ENCODE measurements around the gene RASIP1. TPM values are rescaled to one million over a fixed set of nuclear protein-coding genes. Genes with fewer than 3 reads are reported as not detected.
"Not testable (repeated sequence)": the region's sequence is repeated elsewhere in the genome, so short reads cannot be mapped to it uniquely, and the experiment has no call there.

Gene RASIP1
- total and polyA plus RNA-seq, 4 donors = 1.8 to 31.2 (median 9.4) TPM

DNA sequence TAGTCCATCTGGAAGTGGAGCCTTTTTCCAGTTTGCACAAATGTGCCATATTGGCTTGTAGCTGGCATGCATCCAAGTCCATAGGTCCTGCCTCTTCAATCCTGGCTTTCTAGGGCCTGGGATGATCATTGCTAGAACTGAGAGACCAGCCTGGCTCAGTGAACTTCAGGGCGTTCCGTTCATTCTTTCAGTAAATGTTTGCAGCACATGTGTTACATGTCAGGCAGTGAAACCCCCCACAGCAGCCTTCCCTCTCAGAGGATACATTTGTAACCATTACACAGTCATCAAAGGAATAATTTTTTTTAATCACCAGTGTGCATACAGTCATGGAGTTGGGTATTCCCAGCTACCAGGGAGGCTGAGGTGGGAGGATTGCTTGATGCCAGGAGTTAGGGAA is 35.0 kb downstream of the RASIP1 start:
- no peaks in the 10 kb centered on the region for H3K27me3 ChIP-seq (ENCODE audit: control insufficient read depth in 1 of 2, insufficient read depth in 2 of 2, low read length in 1 of 2)
- DNase-seq (no peak), ATAC-seq (ENCODE audit: low FRiP score) (no peak)
- WGBS, 2 donors = 70 to 71% methylated on average over 2 of the region's 2 CpGs
- no peaks in the 10 kb centered on the region for H3K9me3 ChIP-seq (ENCODE audit: control insufficient read depth, low read length)
- no peaks in the 10 kb centered on the region for H3K4me1 ChIP-seq (ENCODE audit: control insufficient read depth in 1 of 2, insufficient read depth in 2 of 2, low read length in 2 of 2)
- no peaks in the 10 kb centered on the region for H3K36me3 ChIP-seq (ENCODE audit: control insufficient read depth in 1 of 2, insufficient read depth in 2 of 2, low read length in 1 of 2)
- no peak overlapping the region for H3K4me3 ChIP-seq (ENCODE audit: low read length in 2 of 2)
- H3K27ac ChIP-seq (ENCODE audit: low read depth in 1 of 2, low read length in 2 of 2) = no peak overlapping the region
- intact Hi-C loops (cut with DNase I) = no loop called here

DNA sequence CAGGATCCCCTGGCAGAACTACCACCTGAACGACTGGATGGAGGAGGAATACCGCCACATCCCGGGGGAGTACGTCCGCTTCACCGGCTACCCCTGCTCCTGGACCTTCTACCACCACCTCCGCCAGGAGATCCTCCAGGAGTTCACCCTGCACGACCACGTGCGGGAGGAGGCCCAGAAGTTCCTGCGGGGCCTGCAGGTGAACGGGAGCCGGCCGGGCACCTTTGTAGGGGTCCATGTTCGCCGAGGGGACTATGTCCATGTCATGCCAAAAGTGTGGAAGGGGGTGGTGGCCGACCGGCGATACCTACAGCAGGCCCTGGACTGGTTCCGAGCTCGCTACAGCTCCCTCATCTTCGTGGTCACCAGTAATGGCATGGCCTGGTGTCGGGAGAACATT is 37.1 kb downstream of the RASIP1 start:
- DNase-seq = no peak
- ATAC-seq (ENCODE audit: low FRiP score) = no peak
- Histone ChIP-seq H3K27me3 (ENCODE audit: control insufficient read depth in 1 of 2, insufficient read depth in 2 of 2, low read length in 1 of 2) (no peaks in the 10 kb centered on the region), H3K36me3 (ENCODE audit: control insufficient read depth in 1 of 2, insufficient read depth in 2 of 2, low read length in 1 of 2) (no peaks in the 10 kb centered on the region), H3K9me3 (ENCODE audit: control insufficient read depth, low read length) (no peaks in the 10 kb centered on the region), H3K27ac (ENCODE audit: low read depth in 1 of 2, low read length in 2 of 2) (no peak overlapping the region), H3K4me3 (ENCODE audit: low read length in 2 of 2) (no peak overlapping the region), H3K4me1 (ENCODE audit: control insufficient read depth in 1 of 2, insufficient read depth in 2 of 2, low read length in 2 of 2) (no peaks in the 10 kb centered on the region)
- WGBS, 2 donors = 93 to 94% methylated on average over 23 of the region's 23 CpGs
- intact Hi-C loops (cut with DNase I) = no loop called here

DNA sequence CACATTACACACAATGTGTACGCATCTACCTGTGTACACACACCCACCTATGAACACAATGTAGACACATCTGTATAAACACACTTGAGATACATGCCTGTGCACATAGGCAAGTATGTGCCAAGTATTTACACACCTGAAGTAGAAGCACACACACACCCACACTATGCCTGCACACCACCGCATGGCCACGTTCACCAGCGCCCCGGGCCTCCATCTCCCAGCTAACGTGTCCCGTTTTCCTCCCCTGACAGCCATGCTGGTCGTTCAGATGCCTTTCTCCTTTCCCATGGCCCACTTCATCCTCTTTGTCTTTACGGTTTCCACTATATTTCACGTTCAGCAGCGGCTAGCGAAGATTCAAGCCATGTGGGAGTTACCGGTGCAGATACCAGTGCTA is 37.7 kb downstream of the RASIP1 start:
- ATAC-seq (ENCODE audit: low FRiP score) = no peak
- intact Hi-C loops (cut with DNase I) = no loop called here

DNA sequence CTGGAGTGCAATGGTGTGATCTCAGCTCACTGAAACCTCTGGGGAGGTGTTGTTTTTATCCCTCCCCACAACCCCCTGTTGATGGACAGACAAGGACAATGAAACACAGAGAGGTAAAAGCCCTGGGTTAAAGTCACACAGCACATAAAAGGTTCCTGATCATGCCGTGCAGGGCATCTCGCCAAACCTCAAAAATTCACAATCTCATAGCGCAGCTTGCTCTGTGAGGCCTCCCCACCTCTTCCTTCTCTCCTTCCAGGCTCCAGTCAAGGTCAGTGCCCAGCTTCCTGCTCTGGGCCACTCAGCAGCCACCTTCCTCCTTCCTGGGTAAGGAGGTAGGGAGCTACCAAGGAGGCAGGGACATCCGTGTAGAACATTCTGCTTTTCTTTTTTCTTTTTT is 42.4 kb downstream of the RASIP1 start:
- ATAC-seq (ENCODE audit: low FRiP score) (no peak), DNase-seq (no peak)
- intact Hi-C loops (cut with DNase I) = no loop called here
- H3K27me3 ChIP-seq (ENCODE audit: control insufficient read depth in 1 of 2, insufficient read depth in 2 of 2, low read length in 1 of 2) = no peaks in the 10 kb centered on the region
- H3K4me1 ChIP-seq (ENCODE audit: control insufficient read depth in 1 of 2, insufficient read depth in 2 of 2, low read length in 2 of 2) = no peaks in the 10 kb centered on the region
- WGBS, 2 donors = 71% methylated on average over 4 of the region's 4 CpGs
- H3K4me3 ChIP-seq (ENCODE audit: low read length in 2 of 2) = no peak overlapping the region
- no peaks in the 10 kb centered on the region for H3K9me3 ChIP-seq (ENCODE audit: control insufficient read depth, low read length)
- H3K27ac ChIP-seq (ENCODE audit: low read depth in 1 of 2, low read length in 2 of 2) = no peak overlapping the region
- H3K36me3 ChIP-seq (ENCODE audit: control insufficient read depth in 1 of 2, insufficient read depth in 2 of 2, low read length in 1 of 2) = no peaks in the 10 kb centered on the region

More for the DNA sequence above, 37.7 kb downstream of the RASIP1 start:
- H3K36me3 ChIP-seq (ENCODE audit: control insufficient read depth in 1 of 2, insufficient read depth in 2 of 2, low read length in 1 of 2) = no peaks in the 10 kb centered on the region
- no peaks in the 10 kb centered on the region for H3K9me3 ChIP-seq (ENCODE audit: control insufficient read depth, low read length)
- WGBS, 2 donors = 90 to 93% methylated on average over 13 of the region's 13 CpGs
- no peak for DNase-seq
- no peak overlapping the region for H3K27ac ChIP-seq (ENCODE audit: low read depth in 1 of 2, low read length in 2 of 2)
- no peaks in the 10 kb centered on the region for H3K4me1 ChIP-seq (ENCODE audit: control insufficient read depth in 1 of 2, insufficient read depth in 2 of 2, low read length in 2 of 2)
- H3K27me3 ChIP-seq (ENCODE audit: control insufficient read depth in 1 of 2, insufficient read depth in 2 of 2, low read length in 1 of 2) = no peaks in the 10 kb centered on the region
- no peak overlapping the region for H3K4me3 ChIP-seq (ENCODE audit: low read length in 2 of 2)

DNA sequence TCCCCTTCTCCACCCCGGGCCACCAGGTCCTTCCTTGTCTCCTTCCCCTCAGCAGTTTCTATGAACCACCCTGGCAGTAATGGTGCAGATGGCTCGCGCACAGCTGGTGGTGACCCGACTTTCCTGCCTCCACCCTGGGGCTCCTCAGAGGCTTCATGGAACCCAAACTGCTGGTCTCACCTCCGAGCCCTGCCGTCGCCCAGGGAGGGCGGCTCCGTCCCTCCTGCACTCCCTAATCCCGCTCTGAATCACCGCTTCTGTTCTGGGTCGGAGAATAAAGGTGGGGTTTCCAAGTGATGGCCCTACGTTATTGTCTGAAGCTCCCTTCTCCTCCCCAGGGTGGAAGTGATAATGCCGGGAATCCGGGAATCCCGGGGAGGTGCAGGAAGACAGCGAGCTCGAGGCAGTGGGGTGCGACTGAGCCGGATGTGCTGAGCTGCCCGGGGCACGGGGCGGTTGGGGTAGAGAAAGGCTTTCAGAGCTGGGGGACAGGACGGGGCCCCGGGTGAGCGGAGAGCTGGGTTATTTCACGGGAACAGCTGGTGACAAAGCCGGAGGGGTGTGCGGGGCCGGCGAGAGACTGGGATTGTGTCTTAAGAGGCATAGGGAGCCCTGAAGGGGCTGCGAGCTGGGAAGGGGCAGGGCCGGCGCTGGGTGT is 43.9 kb downstream of the RASIP1 start:
- Histone ChIP-seq H3K27ac (ENCODE audit: low read depth in 1 of 2, low read length in 2 of 2) (no peak overlapping the region), H3K9me3 (ENCODE audit: control insufficient read depth, low read length) (no peaks in the 10 kb centered on the region), H3K27me3 (ENCODE audit: control insufficient read depth in 1 of 2, insufficient read depth in 2 of 2, low read length in 1 of 2) (no peaks in the 10 kb centered on the region), H3K36me3 (ENCODE audit: control insufficient read depth in 1 of 2, insufficient read depth in 2 of 2, low read length in 1 of 2) (no peaks in the 10 kb centered on the region), H3K4me1 (ENCODE audit: control insufficient read depth in 1 of 2, insufficient read depth in 2 of 2, low read length in 2 of 2) (no peaks in the 10 kb centered on the region), H3K4me3 (ENCODE audit: low read length in 2 of 2) (no peak overlapping the region)
- 8% methylated on average over 34 of the region's 34 CpGs for WGBS, 2 donors
- intact Hi-C loops (cut with DNase I) = no loop called here
- DNase-seq = no peak
- ATAC-seq (ENCODE audit: low FRiP score) = peak; percentile 46

DNA sequence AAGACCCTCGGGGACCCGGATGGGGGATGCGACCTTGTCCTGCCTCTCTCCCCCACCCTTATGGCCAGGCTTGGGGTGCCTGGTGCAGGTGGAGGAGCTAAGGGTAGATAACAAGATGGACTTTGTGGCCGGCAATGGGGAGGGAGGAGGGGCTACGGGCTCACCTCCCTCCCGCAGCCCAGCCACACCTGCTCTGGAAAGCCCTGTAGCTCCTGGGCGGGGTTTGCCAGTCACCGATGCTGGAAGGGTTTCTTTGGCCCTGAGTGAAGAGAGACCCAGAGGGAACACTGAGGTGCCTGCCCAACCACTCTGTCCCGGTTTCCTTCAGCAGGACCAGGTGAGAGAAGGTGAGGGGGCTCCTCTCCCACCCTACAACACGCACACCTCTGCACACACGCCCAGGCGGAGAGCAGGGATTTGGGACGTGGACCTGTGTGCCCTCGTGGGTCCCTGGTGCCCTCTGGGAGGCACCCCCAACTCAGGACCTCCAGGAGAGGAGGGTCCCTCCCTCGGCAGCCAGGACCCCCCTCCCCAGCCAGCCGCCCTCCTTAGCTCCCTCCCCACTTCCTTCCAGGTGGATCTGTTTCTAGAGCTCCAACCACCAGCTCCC is 44.6 kb downstream of the RASIP1 start, which contains the start of gene FUT2:
Gene FUT2 (plus strand): TSS at position 229 of the 610 bp plus-strand sequence. CDS start 6,986 bp downstream, outside the sequence.
- DNase-seq (no peak), ATAC-seq (ENCODE audit: low FRiP score) (no peak)
- WGBS, 2 donors = 34 to 38% methylated on average over 15 to 16 of the region's 16 CpGs
- Histone ChIP-seq H3K4me3 (ENCODE audit: low read length in 2 of 2) (no peak within 1 kb of the TSS), H3K27ac (ENCODE audit: low read depth in 1 of 2, low read length in 2 of 2) (no peak within 1 kb of the TSS), H3K9me3 (ENCODE audit: control insufficient read depth, low read length) (no peaks in the 10 kb centered on the region), H3K36me3 (ENCODE audit: control insufficient read depth in 1 of 2, insufficient read depth in 2 of 2, low read length in 1 of 2) (no peaks in the 10 kb centered on the region), H3K27me3 (ENCODE audit: control insufficient read depth in 1 of 2, insufficient read depth in 2 of 2, low read length in 1 of 2) (no peaks in the 10 kb centered on the region), H3K4me1 (ENCODE audit: control insufficient read depth in 1 of 2, insufficient read depth in 2 of 2, low read length in 2 of 2) (no peaks in the 10 kb centered on the region)
- intact Hi-C loops (cut with DNase I) = no loop called here

DNA sequence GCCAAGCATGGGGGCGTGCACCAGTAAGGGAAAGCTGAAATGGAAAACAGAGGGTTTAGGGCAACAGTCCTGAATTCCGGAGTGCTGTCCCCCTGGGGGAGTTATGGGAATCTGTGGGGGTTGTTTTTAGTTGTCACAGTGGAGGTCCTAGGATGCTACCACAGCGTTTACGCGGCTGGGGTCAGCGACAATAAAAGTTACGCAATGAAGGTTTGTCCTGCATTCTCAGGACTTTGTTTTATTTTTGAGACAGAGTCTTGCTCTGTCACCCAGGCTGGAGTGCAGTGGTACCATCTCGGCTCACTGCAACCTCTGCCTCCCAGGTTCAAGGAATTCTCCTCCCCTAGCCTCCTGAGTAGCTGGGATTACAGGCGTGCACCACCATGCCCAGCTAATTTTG is 46.8 kb downstream of the RASIP1 start:
- H3K27ac ChIP-seq (ENCODE audit: low read depth in 1 of 2, low read length in 2 of 2); ATAC-seq (ENCODE audit: low FRiP score); H3K9me3 ChIP-seq (ENCODE audit: control insufficient read depth, low read length); H3K27me3 ChIP-seq (ENCODE audit: control insufficient read depth in 1 of 2, insufficient read depth in 2 of 2, low read length in 1 of 2); H3K4me3 ChIP-seq (ENCODE audit: low read length in 2 of 2); H3K4me1 ChIP-seq (ENCODE audit: control insufficient read depth in 1 of 2, insufficient read depth in 2 of 2, low read length in 2 of 2); H3K36me3 ChIP-seq (ENCODE audit: control insufficient read depth in 1 of 2, insufficient read depth in 2 of 2, low read length in 1 of 2); intact Hi-C loops (cut with DNase I); DNase-seq: not testable (repeated sequence)
- WGBS, 2 donors = 87% methylated on average over 9 of the region's 9 CpGs

DNA sequence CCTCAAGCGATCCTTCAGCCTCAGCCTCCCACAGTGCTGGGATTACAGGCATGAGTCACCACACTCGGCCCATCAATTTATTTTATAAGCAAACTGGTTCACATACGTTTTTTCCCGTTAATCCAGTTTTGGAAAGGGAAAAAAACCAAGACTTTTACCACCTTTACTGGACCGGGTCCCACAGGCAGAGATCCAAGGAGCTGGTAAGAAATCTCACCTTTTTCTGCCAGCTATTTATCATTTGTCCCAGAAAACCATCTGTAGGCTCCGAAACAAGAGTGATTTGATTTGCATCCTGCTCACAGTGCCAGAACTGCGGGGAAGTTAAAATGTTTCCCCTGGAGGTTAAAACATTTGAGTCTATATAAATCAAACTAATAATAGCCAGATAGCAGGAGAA is 51.0 kb downstream of the RASIP1 start:
- Histone ChIP-seq H3K9me3 (ENCODE audit: control insufficient read depth, low read length) (no peaks in the 10 kb centered on the region), H3K4me3 (ENCODE audit: low read length in 2 of 2) (no peak overlapping the region), H3K27me3 (ENCODE audit: control insufficient read depth in 1 of 2, insufficient read depth in 2 of 2, low read length in 1 of 2) (no peaks in the 10 kb centered on the region), H3K36me3 (ENCODE audit: control insufficient read depth in 1 of 2, insufficient read depth in 2 of 2, low read length in 1 of 2) (no peaks in the 10 kb centered on the region), H3K27ac (ENCODE audit: low read depth in 1 of 2, low read length in 2 of 2) (no peak overlapping the region), H3K4me1 (ENCODE audit: control insufficient read depth in 1 of 2, insufficient read depth in 2 of 2, low read length in 2 of 2) (no peaks in the 10 kb centered on the region)
- no peak for ATAC-seq (ENCODE audit: low FRiP score)
- intact Hi-C loops (cut with DNase I) = no loop called here
- 54 to 63% methylated on average over 7 of the region's 7 CpGs for WGBS, 2 donors
- no peak for DNase-seq

DNA sequence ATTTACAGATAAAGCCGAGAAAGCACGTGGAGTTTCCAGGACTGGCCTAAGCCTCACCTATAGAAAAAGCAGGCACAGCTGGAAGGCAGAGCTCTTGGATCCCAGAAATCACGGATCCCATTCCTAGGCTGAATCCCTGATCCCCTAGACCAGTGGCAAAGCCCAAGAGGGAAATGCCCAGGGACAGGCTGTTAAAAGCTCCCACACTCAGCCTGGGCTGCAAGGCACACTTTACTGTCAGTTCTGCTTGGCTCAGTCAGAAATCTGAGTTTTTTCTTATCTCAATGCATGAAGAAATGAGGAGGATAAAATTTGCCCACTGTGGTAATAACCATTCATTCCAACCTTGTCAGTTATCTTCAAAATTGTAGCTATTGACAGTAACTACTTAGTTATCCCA is 52.6 kb downstream of the RASIP1 start:
- ATAC-seq (ENCODE audit: low FRiP score) (no peak), DNase-seq (no peak)
- 92% methylated on average over 3 of the region's 3 CpGs for WGBS, 2 donors
- H3K9me3 ChIP-seq (ENCODE audit: control insufficient read depth, low read length) = no peaks in the 10 kb centered on the region
- H3K4me1 ChIP-seq (ENCODE audit: control insufficient read depth in 1 of 2, insufficient read depth in 2 of 2, low read length in 2 of 2) = no peaks in the 10 kb centered on the region
- H3K27ac ChIP-seq (ENCODE audit: low read depth in 1 of 2, low read length in 2 of 2) = no peak overlapping the region
- H3K4me3 ChIP-seq (ENCODE audit: low read length in 2 of 2) = no peak overlapping the region
- no peaks in the 10 kb centered on the region for H3K36me3 ChIP-seq (ENCODE audit: control insufficient read depth in 1 of 2, insufficient read depth in 2 of 2, low read length in 1 of 2)
- H3K27me3 ChIP-seq (ENCODE audit: control insufficient read depth in 1 of 2, insufficient read depth in 2 of 2, low read length in 1 of 2) = no peaks in the 10 kb centered on the region
- intact Hi-C loops (cut with DNase I) = no loop called here

Measured in aorta (tissue), 5 donors.